Smooth muscle cell (in vitro differentiated cells): Measurements from ENCODE around the gene REN. TPM values are rescaled to one million over a fixed set of nuclear protein-coding genes. Genes with fewer than 3 reads are reported as not detected.
A peak's percentile ranks its signal among the peaks of the same experiment; 100 is the strongest.

Experiments
- DNase-seq: peaks from one replicate; lab custom pipeline; 2025; ENCODE audit not compliant: unreplicated experiment; lab: John Stamatoyannopoulos, UW
- H2AFZ ChIP-seq: fragments of 200-600 bp; sonication (generic); 2 replicates; pipeline ENCODE4 v1.6.0; 2016; ENCODE audit warnings: antibody characterized with exemption, low read depth, mild to moderate bottlenecking
- H3F3A ChIP-seq: fragments of 200-600 bp; sonication (generic); 2 replicates; pipeline ENCODE4 v1.6.0; 2017; ENCODE audit warnings: antibody characterized with exemption, low read depth
- H3K27ac ChIP-seq: fragments of 200-600 bp; sonication (generic); 2 replicates; pipeline ENCODE4 v1.5.1; 2016; ENCODE audit warnings: low read depth, mild to moderate bottlenecking
- H3K27me3 ChIP-seq: fragments of 200-600 bp; sonication (generic); 2 replicates; pipeline ENCODE4 v1.6.1; 2016; ENCODE audit warnings: low read depth, mild to moderate bottlenecking
- H3K36me3 ChIP-seq: fragments of 200-600 bp; sonication (generic); 2 replicates; pipeline ENCODE4 v1.5.1; 2016; ENCODE audit warnings: low read depth
- H3K4me1 ChIP-seq: fragments of 200-600 bp; sonication (generic); 2 replicates; pipeline ENCODE4 v1.5.1; 2016; ENCODE audit warnings: low read depth
- H3K4me2 ChIP-seq: fragments of 200-600 bp; sonication (generic); 2 replicates; pipeline ENCODE4 v1.6.0; 2016; ENCODE audit warnings: mild to moderate bottlenecking
- H3K4me3 ChIP-seq: fragments of 200-600 bp; sonication (generic); 2 replicates; pipeline ENCODE4 v1.5.1; 2016; ENCODE audit warnings: mild to moderate bottlenecking
- H3K79me2 ChIP-seq: fragments of 200-600 bp; sonication (generic); 2 replicates; pipeline ENCODE4 v1.6.0; 2016; ENCODE audit warnings: low read depth, mild to moderate bottlenecking
- H3K9ac ChIP-seq: fragments of 200-600 bp; sonication (generic); 2 replicates; pipeline ENCODE4 v1.6.0; 2016; ENCODE audit warnings: low read depth
- H3K9me3 ChIP-seq: fragments of 200-600 bp; sonication (generic); replicated peaks from 2 replicates; pipeline ENCODE4 v1.5.1; 2016; ENCODE audit warnings: low read depth
- H4K20me1 ChIP-seq: fragments of 200-600 bp; sonication (generic); 2 replicates; pipeline ENCODE4 v1.6.0; 2016; ENCODE audit warnings: low read depth
- CTCF ChIP-seq: fragments of 200-600 bp; sonication (generic); IDR thresholded peaks from 2 replicates; pipeline ENCODE4 v1.5.1; 2017; ENCODE audit warnings: borderline replicate concordance, mild to moderate bottlenecking, antibody characterized with exemption; ENCODE audit not compliant: insufficient read depth, poor library complexity, severe bottlenecking
- WGBS: methylation state at CpG from one replicate; pipeline ENCODE4 v1.1.7; 2016; ENCODE audit warnings: low lambda C conversion rate; 5-methylcytosine and 5-hydroxymethylcytosine counted together
- polyA plus RNA-seq: library from polyadenylated mRNA; unstranded; fragments of >200 nt; fragmentation: Nextera tagmentation; extraction: Ambion mirVana; gene quantifications from 2 replicates; pipeline ENCODE4 v1.2.1, GENCODE V29; 2016
- total RNA-seq: library from RNA; depleted of rRNA; stranded (reverse); fragments of >200 nt; gene quantifications from 2 replicates; pipeline ENCODE4 v1.2.3, GENCODE V29; 2014

The REN gene
- total and polyA plus RNA-seq, 2 experiments from 2014 or later = not detected

- H3K27me3 ChIP-seq = peaks cover 53% of the 10 kb centered on the region
- H3K9ac ChIP-seq = no peak overlapping the region
- TF ChIP-seq CTCF = no peak
- no peak overlapping the region for H3K4me3 ChIP-seq
- H3K9me3 ChIP-seq = no peaks in the 10 kb centered on the region
- no peaks in the 10 kb centered on the region for H4K20me1 ChIP-seq
- H3K4me2 ChIP-seq = no peak overlapping the region
- H3F3A ChIP-seq = no peaks in the 10 kb centered on the region
- H2AFZ ChIP-seq = no peak overlapping the region
- no peaks in the 10 kb centered on the region for H3K79me2 ChIP-seq
- H3K36me3 ChIP-seq = no peaks in the 10 kb centered on the region
- no peak for DNase-seq
- no peaks in the 10 kb centered on the region for H3K4me1 ChIP-seq
- H3K27ac ChIP-seq = no peak overlapping the region
- 80% methylated on average over 7 of the region's 7 CpGs for WGBS
Observed at GRCh38 chr1:204211046-204211445, 44.9 kb upstream of the REN start.

- TF ChIP-seq CTCF = peak; percentile 90
- Histone ChIP-seq H3K4me2 (no peak overlapping the region), H3K9me3 (no peaks in the 10 kb centered on the region), H3K4me3 (no peak overlapping the region), H3K79me2 (no peaks in the 10 kb centered on the region), H3K27me3 (peaks cover 66% of the 10 kb centered on the region), H3K27ac (no peak overlapping the region), H4K20me1 (no peaks in the 10 kb centered on the region), H2AFZ (no peak overlapping the region), H3F3A (no peaks in the 10 kb centered on the region), H3K36me3 (no peaks in the 10 kb centered on the region), H3K4me1 (no peaks in the 10 kb centered on the region), H3K9ac (no peak overlapping the region)
- peak; percentile 29 for DNase-seq
- WGBS = 16% methylated on average over 13 of the region's 13 CpGs
Observed at GRCh38 chr1:204207136-204207616, 41.0 kb upstream of the REN start.

GRCh38 chr1:204206121-204206520, 40.0 kb upstream of the REN start:
- TF ChIP-seq CTCF = peak; percentile 2
- WGBS = 67% methylated on average over 2 of the region's 2 CpGs
- Histone ChIP-seq H3K36me3 (no peaks in the 10 kb centered on the region), H3F3A (no peaks in the 10 kb centered on the region), H3K4me2 (no peak overlapping the region), H3K9me3 (no peaks in the 10 kb centered on the region), H3K27ac (no peak overlapping the region), H3K4me3 (no peak overlapping the region), H3K4me1 (no peaks in the 10 kb centered on the region), H3K27me3 (peaks cover 62% of the 10 kb centered on the region), H4K20me1 (no peaks in the 10 kb centered on the region), H3K9ac (no peak overlapping the region), H2AFZ (no peak overlapping the region), H3K79me2 (no peaks in the 10 kb centered on the region)
- DNase-seq = no peak

GRCh38 chr1:204205486-204205885, 39.3 kb upstream of the REN start:
- no peak for TF ChIP-seq CTCF

More at GRCh38 chr1:204205486-204205885, 39.3 kb upstream of the REN start:
- Histone ChIP-seq H3K9me3 (no peaks in the 10 kb centered on the region), H3K9ac (no peak overlapping the region), H3K4me1 (no peaks in the 10 kb centered on the region), H4K20me1 (no peaks in the 10 kb centered on the region), H3F3A (no peaks in the 10 kb centered on the region), H2AFZ (no peak overlapping the region), H3K4me2 (no peak overlapping the region), H3K4me3 (no peak overlapping the region), H3K36me3 (no peaks in the 10 kb centered on the region), H3K27me3 (peaks cover 62% of the 10 kb centered on the region), H3K27ac (no peak overlapping the region), H3K79me2 (no peaks in the 10 kb centered on the region)
- no peak for DNase-seq
